Measurements from ENCODE around the gene CCDC183. TPM values are rescaled to one million over a fixed set of nuclear protein-coding genes. Genes with fewer than 3 reads are reported as not detected.

The CCDC183 gene
- total RNA-seq, 1 experiment from 2014 or later = 1.1 TPM

DNA sequence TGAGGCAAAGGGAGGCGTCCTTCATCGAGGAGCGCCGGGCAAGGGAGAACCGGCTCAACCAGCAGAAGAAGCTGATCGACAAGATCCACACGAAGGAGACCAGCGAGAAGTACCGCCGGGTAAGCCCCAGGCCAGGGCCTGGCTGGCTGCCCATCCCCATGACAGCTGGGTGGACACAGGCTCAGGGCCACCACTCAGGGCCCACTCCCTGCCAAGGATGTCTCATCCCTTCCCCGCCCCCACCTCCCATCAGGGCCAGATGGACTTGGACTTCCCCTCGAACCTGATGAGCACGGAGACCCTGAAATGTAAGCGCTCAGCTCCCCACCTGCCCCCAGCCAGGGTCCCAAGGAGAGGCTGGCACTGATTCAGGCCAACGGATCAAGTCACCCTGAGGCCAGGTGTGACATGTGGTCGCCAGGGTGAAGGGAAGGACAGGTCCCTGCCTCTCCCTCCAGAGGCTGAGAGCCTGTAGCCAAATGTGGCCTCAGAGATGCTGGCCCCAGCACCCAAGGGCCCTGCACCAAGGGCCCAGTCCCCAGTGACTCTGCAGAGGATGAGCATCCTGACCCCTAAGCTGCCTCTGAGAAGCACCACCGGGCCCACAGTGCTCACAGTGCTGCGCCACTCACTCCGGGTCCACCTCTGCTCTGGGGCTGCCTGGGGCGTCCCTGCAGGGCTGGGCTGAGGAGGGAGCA lies 8.5 kb downstream of the CCDC183 start:
- no peak overlapping the region for H3K4me3 Mint-ChIP-seq
- no peak overlapping the region for H3K4me2 ChIP-seq (ENCODE audit: insufficient read depth, insufficient read length, low read length)

More for the DNA sequence above, 8.5 kb downstream of the CCDC183 start:
- peaks cover 1% of the 10 kb centered on the region for H3K79me1 ChIP-seq (ENCODE audit: insufficient read depth, low read depth, low read length, poor library complexity, severe bottlenecking)
- H3T11ph ChIP-seq (ENCODE audit: low read length) = no peak overlapping the region
- H3K4me1 ChIP-seq (ENCODE audit: insufficient read depth, low read length) = no peaks in the 10 kb centered on the region; the same call in 1 of the 2 replicates
- H3K4ac ChIP-seq (ENCODE audit: low read depth, low read length) = no peak overlapping the region
- H2BK5ac ChIP-seq (ENCODE audit: insufficient read length, low read length) = no peak overlapping the region
- H2BK15ac ChIP-seq (ENCODE audit: low read depth, low read length) = no peak overlapping the region
- TF ChIP-seq, protein P1, sequence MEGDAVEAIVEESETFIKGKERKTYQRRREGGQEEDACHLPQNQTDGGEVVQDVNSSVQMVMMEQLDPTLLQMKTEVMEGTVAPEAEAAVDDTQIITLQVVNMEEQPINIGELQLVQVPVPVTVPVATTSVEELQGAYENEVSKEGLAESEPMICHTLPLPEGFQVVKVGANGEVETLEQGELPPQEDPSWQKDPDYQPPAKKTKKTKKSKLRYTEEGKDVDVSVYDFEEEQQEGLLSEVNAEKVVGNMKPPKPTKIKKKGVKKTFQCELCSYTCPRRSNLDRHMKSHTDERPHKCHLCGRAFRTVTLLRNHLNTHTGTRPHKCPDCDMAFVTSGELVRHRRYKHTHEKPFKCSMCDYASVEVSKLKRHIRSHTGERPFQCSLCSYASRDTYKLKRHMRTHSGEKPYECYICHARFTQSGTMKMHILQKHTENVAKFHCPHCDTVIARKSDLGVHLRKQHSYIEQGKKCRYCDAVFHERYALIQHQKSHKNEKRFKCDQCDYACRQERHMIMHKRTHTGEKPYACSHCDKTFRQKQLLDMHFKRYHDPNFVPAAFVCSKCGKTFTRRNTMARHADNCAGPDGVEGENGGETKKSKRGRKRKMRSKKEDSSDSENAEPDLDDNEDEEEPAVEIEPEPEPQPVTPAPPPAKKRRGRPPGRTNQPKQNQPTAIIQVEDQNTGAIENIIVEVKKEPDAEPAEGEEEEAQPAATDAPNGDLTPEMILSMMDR (conservative IDR thresholded peaks at IDR 0.05) = no peak
- Mint-ChIP-seq H3K4me1 (peaks cover 17 to 30% of the 10 kb centered on the region in 2 experiments), H3K27ac (no peak overlapping the region), H3K36me3 (ENCODE audit: insufficient read depth in 1 of 3, low read depth in 3 of 3) (peaks cover 13 to 25% (median 21%) of the 10 kb centered on the region in 3 experiments; a peak in 6 of 7 replicates), H3K27me3 (ENCODE audit: low read depth) (peaks cover 20% of the 10 kb centered on the region), H3K9me3 (no peaks in the 10 kb centered on the region)
- no peaks in the 10 kb centered on the region; the same call in 1 of the 2 replicates for H3K27me3 ChIP-seq (ENCODE audit: insufficient read depth, low read length)
- no peak overlapping the region for H2BK12ac ChIP-seq (ENCODE audit: insufficient read length, low read depth, low read length)
- H4K20me1 ChIP-seq (ENCODE audit: control insufficient read depth, insufficient read depth, insufficient read length) = peaks cover 4% of the 10 kb centered on the region
- H3K79me2 ChIP-seq (ENCODE audit: insufficient read depth, low read length) = peaks cover 7% of the 10 kb centered on the region; the same call in 1 of the 2 replicates
- H4K5ac ChIP-seq (ENCODE audit: insufficient read length, low read depth, low read length) = no peak overlapping the region
- H3K23me2 ChIP-seq (ENCODE audit: insufficient read length, low read depth, low read length, poor library complexity, severe bottlenecking) = peaks cover 26% of the 10 kb centered on the region
- no peak overlapping the region for H2AK5ac ChIP-seq (ENCODE audit: insufficient read length, low read length)
- no CpG with 5 or more reads among the region's 20 CpGs for WGBS (ENCODE audit: extremely low coverage, insufficient read length, low lambda C conversion rate)
- H3K18ac ChIP-seq (ENCODE audit: insufficient read length, low read depth, low read length) = no peak overlapping the region
- no peak overlapping the region for H3K14ac ChIP-seq (ENCODE audit: insufficient read depth, low read length)
- H2BK120ac ChIP-seq (ENCODE audit: low read depth, low read length, poor library complexity, severe bottlenecking) = no peak overlapping the region
- no peak for DNase-seq
- no peak overlapping the region for H3K9ac ChIP-seq (ENCODE audit: extremely low read depth, insufficient read length, low read length)
- no peak overlapping the region for H2AFZ ChIP-seq (ENCODE audit: low read length)
- no peak overlapping the region for H3K23ac ChIP-seq (ENCODE audit: insufficient read length, low read depth, low read length)
- H2BK20ac ChIP-seq (ENCODE audit: low read depth, low read length, poor library complexity, severe bottlenecking) = no peak overlapping the region
- no peak overlapping the region for H4K8ac ChIP-seq (replicated peaks; ENCODE audit: insufficient read length, low read depth, low read length)
- H4K91ac ChIP-seq (ENCODE audit: insufficient read length, low read depth, low read length) = no peak overlapping the region
- no peak overlapping the region for H3K56ac ChIP-seq (ENCODE audit: insufficient read length, low read depth, low read length)
- H3K9me3 ChIP-seq (ENCODE audit: control insufficient read depth, low read depth, low read length) = no peaks in the 10 kb centered on the region
- no peak overlapping the region for H3K27ac ChIP-seq (ENCODE audit: insufficient read length, low read depth, low read length)
